ENCODE results near the gene ITCH. TPM values are rescaled to one million over a fixed set of nuclear protein-coding genes. Genes with fewer than 3 reads are reported as not detected.
"Not testable (repeated sequence)": the region's sequence is repeated elsewhere in the genome, so short reads cannot be mapped to it uniquely, and the experiment has no call there.

The ITCH gene
- total RNA-seq, 1 donor from 2014 or later: 93.2 TPM

- Histone ChIP-seq H3K4me3 (ENCODE audit: low read depth, low read length) (no peak overlapping the region), H3K27me3 (ENCODE audit: control insufficient read depth, insufficient read depth, low read length) (no peaks in the 10 kb centered on the region), H3K36me3 (ENCODE audit: control insufficient read depth, insufficient read depth, low read length) (peaks cover 4% of the 10 kb centered on the region)
- no peak for TF ChIP-seq CTCF (IDR thresholded peaks at IDR 0.05; ENCODE audit: insufficient read depth, low read length, severe bottlenecking)
- FAIRE-seq: no peak
- DNase-seq (ENCODE audit: low read depth): no peak
These were observed 34.0 kb downstream of the ITCH start for GRCh38 chr20:34397096-34397495.

GRCh38 chr20:34400776-34401175 is 37.7 kb downstream of the ITCH start:
- not testable (repeated sequence) for H3K27me3 ChIP-seq (ENCODE audit: control insufficient read depth, insufficient read depth, low read length); H3K4me3 ChIP-seq (ENCODE audit: low read depth, low read length); H3K36me3 ChIP-seq (ENCODE audit: control insufficient read depth, insufficient read depth, low read length); FAIRE-seq
- DNase-seq (ENCODE audit: low read depth): peak; percentile 57

GRCh38 chr20:34401741-34402455 is 38.8 kb downstream of the ITCH start:
- no peak for TF ChIP-seq CTCF (IDR thresholded peaks at IDR 0.05; ENCODE audit: insufficient read depth, low read length, severe bottlenecking)
- peaks cover 1% of the 10 kb centered on the region for H3K36me3 ChIP-seq (ENCODE audit: control insufficient read depth, insufficient read depth, low read length)
- no peak for FAIRE-seq
- no peak overlapping the region for H3K4me3 ChIP-seq (ENCODE audit: low read depth, low read length)
- DNase-seq (ENCODE audit: low read depth): no peak
- H3K27me3 ChIP-seq (ENCODE audit: control insufficient read depth, insufficient read depth, low read length): no peaks in the 10 kb centered on the region

- TF ChIP-seq CTCF (IDR thresholded peaks at IDR 0.05; ENCODE audit: insufficient read depth, low read length, severe bottlenecking): no peak
- no peak for DNase-seq (ENCODE audit: low read depth)
- H3K4me3 ChIP-seq (ENCODE audit: low read depth, low read length): no peak overlapping the region
- H3K36me3 ChIP-seq (ENCODE audit: control insufficient read depth, insufficient read depth, low read length): peaks cover 1% of the 10 kb centered on the region
- no peaks in the 10 kb centered on the region for H3K27me3 ChIP-seq (ENCODE audit: control insufficient read depth, insufficient read depth, low read length)
- FAIRE-seq: no peak
These were observed 39.4 kb downstream of the ITCH start for GRCh38 chr20:34402461-34402860.

- no peaks in the 10 kb centered on the region for H3K27me3 ChIP-seq (ENCODE audit: control insufficient read depth, insufficient read depth, low read length)
- H3K4me3 ChIP-seq (ENCODE audit: low read depth, low read length): no peak overlapping the region
- DNase-seq (ENCODE audit: low read depth) (no peak), FAIRE-seq (no peak)
- peaks cover 3% of the 10 kb centered on the region for H3K36me3 ChIP-seq (ENCODE audit: control insufficient read depth, insufficient read depth, low read length)
- TF ChIP-seq CTCF (IDR thresholded peaks at IDR 0.05; ENCODE audit: insufficient read depth, low read length, severe bottlenecking): no peak
These were observed 40.2 kb downstream of the ITCH start for GRCh38 chr20:34403063-34403827.

- TF ChIP-seq CTCF (IDR thresholded peaks at IDR 0.05; ENCODE audit: insufficient read depth, low read length, severe bottlenecking): no peak
- Histone ChIP-seq H3K4me3 (ENCODE audit: low read depth, low read length) (no peak overlapping the region), H3K27me3 (ENCODE audit: control insufficient read depth, insufficient read depth, low read length) (no peaks in the 10 kb centered on the region), H3K36me3 (ENCODE audit: control insufficient read depth, insufficient read depth, low read length) (peaks cover 3% of the 10 kb centered on the region)
- no peak for DNase-seq (ENCODE audit: low read depth)
- no peak for FAIRE-seq
These were observed 40.8 kb downstream of the ITCH start for GRCh38 chr20:34403908-34404307.
